IMR-90 (cell line): ENCODE data around the gene BTAF1. TPM values are rescaled to one million over a fixed set of nuclear protein-coding genes. Genes with fewer than 3 reads are reported as not detected.

ENCODE experiments used
- ATAC-seq: fragments of 200-7000 bp; cut with Tn5 transposase; 2 replicates; pipeline ENCODE4 v1.9.1; 2020; ENCODE audit warnings: low read depth, mild to moderate bottlenecking, moderate library complexity
- BruUV-seq: library from RNA; stranded (reverse); fragments of 400-500 nt; replicated peaks from 2 replicates; lab custom pipeline; 2021; lab: Mats Ljungman, UMichigan
- CTCF ChIA-PET: fragments of 300-600 bp; formaldehyde crosslinking; extraction: SDS; loops from one replicate; lab custom pipeline; 2021; ENCODE audit warnings: antibody characterized with exemption; lab: Yijun Ruan, JAX
- POLR2A ChIA-PET: fragments of 300-600 bp; sonication (Branson Sonifier 250); formaldehyde crosslinking; loops from one replicate; lab custom pipeline; 2022; ENCODE audit warnings: antibody characterized with exemption; ENCODE audit not compliant: unreplicated experiment; lab: Charles Lee
- DNase-seq: peaks from one replicate; pipeline ENCODE4 v3.0.0; 2013
- H2AFZ ChIP-seq: replicated peaks from 2 replicates; pipeline ENCODE3; 2013; ENCODE audit warnings: low read length, mild to moderate bottlenecking; ENCODE audit not compliant: poor library complexity
- H2AK5ac ChIP-seq: 2 replicates; pipeline ENCODE4 v1.6.1; 2013; ENCODE audit warnings: low read depth, low read length, inconsistent platforms
- H2AK9ac ChIP-seq: replicated peaks from 2 replicates; pipeline ENCODE3; 2013; ENCODE audit warnings: mild to moderate bottlenecking, low read depth, low read length, moderate library complexity; ENCODE audit not compliant: poor library complexity
- H2BK120ac ChIP-seq: 2 replicates; pipeline ENCODE4 v1.6.1; 2013; ENCODE audit warnings: low read depth, low read length, inconsistent platforms
- H2BK15ac ChIP-seq: 3 replicates; pipeline ENCODE4 v1.6.1; 2013; ENCODE audit warnings: low read depth, low read length, inconsistent platforms
- H2BK20ac ChIP-seq: 2 replicates; pipeline ENCODE4 v1.6.1; 2013; ENCODE audit warnings: low read depth, mild to moderate bottlenecking, inconsistent platforms, low read length, moderate library complexity
- H2BK5ac ChIP-seq: 2 replicates; pipeline ENCODE4 v1.6.1; 2013; ENCODE audit warnings: mild to moderate bottlenecking, low read depth, low read length, inconsistent platforms; ENCODE audit not compliant: poor library complexity, severe bottlenecking
- H3K14ac ChIP-seq: replicated peaks from 2 replicates; pipeline ENCODE4 v1.6.1; 2013; ENCODE audit warnings: low read depth, low read length, inconsistent platforms
- H3K18ac ChIP-seq: 2 replicates; pipeline ENCODE4 v1.6.1; 2013; ENCODE audit warnings: low read depth, low read length, control low read depth
- H3K23ac ChIP-seq: 2 replicates; pipeline ENCODE4 v1.6.1; 2013; ENCODE audit warnings: low read depth, low read length, inconsistent platforms
- H3K27ac ChIP-seq: 2 replicates; pipeline ENCODE4 v1.5.1; 2013; ENCODE audit warnings: mild to moderate bottlenecking, control low read depth, low read length; ENCODE audit not compliant: insufficient read depth
- H3K27me3 ChIP-seq: 2 replicates; pipeline ENCODE4 v1.6.1; 2013; ENCODE audit warnings: low read length; ENCODE audit not compliant: control insufficient read depth, insufficient read depth
- H3K36me3 ChIP-seq: 2 replicates; pipeline ENCODE4 v1.6.1; 2013; ENCODE audit warnings: low read length, mixed read lengths; ENCODE audit not compliant: control insufficient read depth, insufficient read depth
- H3K4ac ChIP-seq: 2 replicates; pipeline ENCODE4 v1.6.1; 2013; ENCODE audit warnings: low read depth, low read length, inconsistent platforms
- H3K4me1 ChIP-seq: 2 replicates; pipeline ENCODE4 v1.6.1; 2013; ENCODE audit warnings: low read length, mixed read lengths; ENCODE audit not compliant: control insufficient read depth, insufficient read depth
- H3K4me2 ChIP-seq: 2 replicates; pipeline ENCODE4 v1.6.1; 2013; ENCODE audit warnings: low read depth, mild to moderate bottlenecking, control low read depth, low read length, moderate library complexity
- H3K4me3 ChIP-seq: 2 replicates; pipeline ENCODE4 v1.5.1; 2013; ENCODE audit warnings: low read depth, mild to moderate bottlenecking, control low read depth, low read length, moderate library complexity; ENCODE audit not compliant: insufficient read depth
- H3K56ac ChIP-seq: 2 replicates; pipeline ENCODE4 v1.6.1; 2013; ENCODE audit warnings: low read length, inconsistent platforms; ENCODE audit not compliant: insufficient read depth; ENCODE audit errors: extremely low read depth
- H3K79me1 ChIP-seq, 2 experiments: 2 replicates each; pipeline ENCODE4 v1.6.1; 2013; ENCODE audit warnings: low read length in 2 of 2, inconsistent platforms in 1 of 2, low read depth in 1 of 2
- H3K9ac ChIP-seq: 2 replicates; pipeline ENCODE4 v1.6.1; 2013; ENCODE audit warnings: low read depth, low read length, control low read depth
- H3K9me1 ChIP-seq: 2 replicates; pipeline ENCODE4 v1.6.1; 2013; ENCODE audit warnings: low read length, inconsistent platforms; ENCODE audit not compliant: insufficient read depth
- H3K9me3 ChIP-seq: 2 replicates; pipeline ENCODE4 v1.6.1; 2013; ENCODE audit warnings: low read length; ENCODE audit not compliant: control insufficient read depth, insufficient read depth
- H4K20me1 ChIP-seq: 2 replicates; pipeline ENCODE4 v1.6.1; 2013; ENCODE audit warnings: low read length, inconsistent platforms; ENCODE audit not compliant: insufficient read depth
- H4K5ac ChIP-seq: 2 replicates; pipeline ENCODE4 v1.6.1; 2013; ENCODE audit warnings: mild to moderate bottlenecking, low read depth, low read length, control low read depth
- H4K8ac ChIP-seq, 2 experiments: 2 replicates each; pipeline ENCODE4 v1.6.1; 2013; ENCODE audit warnings: low read depth in 2 of 2, low read length in 2 of 2, control low read depth in 1 of 2, inconsistent platforms in 1 of 2
- H4K91ac ChIP-seq: 2 replicates; pipeline ENCODE4 v1.6.1; 2013; ENCODE audit warnings: low read depth, low read length, inconsistent platforms; ENCODE audit not compliant: insufficient read depth
- BHLHE40 ChIP-seq: fragments of 150-350 bp; IDR thresholded peaks from 2 replicates; pipeline ENCODE4 v1.6.1; 2016; ENCODE audit warnings: mild to moderate bottlenecking, low read depth, low read length
- CEBPB ChIP-seq: IDR thresholded peaks from 2 replicates; pipeline ENCODE4 v1.6.1; 2012; ENCODE audit warnings: low read depth, low read length, improper control_type of control experiment
- CHD1 ChIP-seq: IDR thresholded peaks from 2 replicates; pipeline ENCODE4 v1.6.1; 2012; ENCODE audit warnings: low read depth, low read length, improper control_type of control experiment
- CTCF ChIP-seq: conservative IDR thresholded peaks from 2 replicates; pipeline ENCODE4 v1.5.1; 2012; ENCODE audit warnings: mild to moderate bottlenecking, low read depth, low read length, improper control_type of control experiment
- MAFK ChIP-seq: IDR thresholded peaks from 2 replicates; pipeline ENCODE4 v1.6.1; 2012; ENCODE audit warnings: low read depth, low read length, improper control_type of control experiment
- MAZ ChIP-seq: IDR thresholded peaks from 2 replicates; pipeline ENCODE4 v1.6.1; 2012; ENCODE audit warnings: low read depth, mild to moderate bottlenecking, low read length, improper control_type of control experiment, moderate library complexity, borderline replicate concordance
- MXI1 ChIP-seq: IDR thresholded peaks from 2 replicates; pipeline ENCODE4 v1.6.1; 2012; ENCODE audit warnings: low read depth, mild to moderate bottlenecking, low read length, moderate library complexity, borderline replicate concordance
- POLR2A ChIP-seq: IDR thresholded peaks from 2 replicates; pipeline ENCODE4 v1.6.1; 2012; ENCODE audit warnings: mild to moderate bottlenecking, low read depth, low read length
- RAD21 ChIP-seq: IDR thresholded peaks from 2 replicates; pipeline ENCODE4 v1.6.1; 2012; ENCODE audit warnings: low read length, improper control_type of control experiment
- RCOR1 ChIP-seq: IDR thresholded peaks from 2 replicates; pipeline ENCODE4 v1.6.1; 2012; ENCODE audit warnings: mild to moderate bottlenecking, low read length, improper control_type of control experiment; ENCODE audit not compliant: insufficient replicate concordance
- SMC3 ChIP-seq: fragments of 150-350 bp; IDR thresholded peaks from 2 replicates; pipeline ENCODE4 v1.6.1; 2016; ENCODE audit warnings: low read depth, mild to moderate bottlenecking, antibody characterized with exemption, low read length, moderate library complexity
- USF2 ChIP-seq: fragments of 150-350 bp; IDR thresholded peaks from 2 replicates; pipeline ENCODE4 v1.6.1; 2017; ENCODE audit warnings: mild to moderate bottlenecking, antibody characterized with exemption, low read length, low read depth
- WGBS, 2 experiments: methylation state at CpG; one replicate each; pipeline versions ENCODE4 v1.1.5 to v1.1.7; 2013; ENCODE audit warnings: missing lambda C conversion rate in 2 of 2; ENCODE audit not compliant: insufficient read length in 1 of 2; ENCODE audit errors: extremely low coverage in 2 of 2; 5-methylcytosine and 5-hydroxymethylcytosine counted together
- dilution Hi-C: fragments of 300-500 bp; cut with HindIII; formaldehyde crosslinking; loops from one replicate; pipeline ENCODE4 v1.14.3; 2018; ENCODE audit warnings: low sequenced_read_pairs; ENCODE audit not compliant: unreplicated experiment
- in situ Hi-C: fragments of 300-500 bp; cut with MboI; formaldehyde crosslinking; loops from 3 replicates; pipeline ENCODE4 v1.14.3; 2019; ENCODE audit warnings: low sequenced_read_pairs, inconsistent platforms, mixed read lengths
- intact Hi-C: fragments of 100-400 bp; cut with micrococcal nuclease; formaldehyde crosslinking; loops from 2 replicates; pipeline ENCODE4 v1.10.0; 2022
- polyA plus RNA-seq, 3 experiments: library from polyadenylated mRNA; depleted of rRNA; stranded (reverse); fragments of >200 nt; gene quantifications; 2 replicates each; pipeline ENCODE4 v1.2.3, GENCODE V29; 2012; ENCODE audit warnings: low replicate concordance in 1 of 3
- total RNA-seq: library from RNA; depleted of rRNA; stranded (reverse); fragments of >200 nt; gene quantifications from 2 replicates; pipeline ENCODE4 v1.2.3, GENCODE V29; 2012

BTAF1 gene
- total and polyA plus RNA-seq, 2 of the 4 experiments (the other 2 are of a cell fraction): 15.0 to 42.3 TPM

GRCh38 chr10:91886954-91887271, 36.7 kb upstream of the BTAF1 start:
- H3K4me3 ChIP-seq: peak overlapping the region; percentile 56
- peak overlapping the region; percentile 1; the same call in 1 of the 2 replicates for H3K4ac ChIP-seq
- no peak overlapping the region for H3K23ac ChIP-seq
- no TSS peak for BruUV-seq
- H2BK15ac ChIP-seq: no peak overlapping the region; the same call in 2 of the 3 replicates
- POLR2A ChIA-PET: no interaction called here
- no peak overlapping the region for H2AK5ac ChIP-seq
- no peaks in the 10 kb centered on the region for H3K79me1 ChIP-seq
- TF ChIP-seq MAFK (no peak), POLR2A (no peak), CHD1 (no peak), BHLHE40 (no peak), USF2 (no peak), RCOR1 (no peak), MAZ (no peak), CTCF (no peak), CEBPB (no peak), RAD21 (no peak), MXI1 (no peak), SMC3 (no peak)
- H3K4me1 ChIP-seq: peaks cover 2% of the 10 kb centered on the region; the same call in 1 of the 2 replicates
- no peak overlapping the region for H2BK20ac ChIP-seq
- no peak overlapping the region for H3K18ac ChIP-seq
- H3K36me3 ChIP-seq: no peaks in the 10 kb centered on the region
- H4K20me1 ChIP-seq: no peaks in the 10 kb centered on the region
- H2BK5ac ChIP-seq: no peak overlapping the region
- peak overlapping the region; percentile 18; the same call in 1 of the 2 replicates for H3K9ac ChIP-seq
- no peak for ATAC-seq
- no peak overlapping the region for H3K14ac ChIP-seq
- intact Hi-C loops (no loop called here), in situ Hi-C loops (no loop called here), dilution Hi-C loops (no loop called here)
- no peak overlapping the region for H3K27ac ChIP-seq
- peak overlapping the region; percentile 93 for H3K4me2 ChIP-seq
- no peak overlapping the region for H4K91ac ChIP-seq
- H2AK9ac ChIP-seq: no peak overlapping the region
- 42% methylated on average over 2 of the region's 6 CpGs; no CpG with 5 or more reads in 1 of the 2 experiments for WGBS, 2 experiments
- H2AFZ ChIP-seq: peak overlapping the region; percentile 90
- no peak overlapping the region for H2BK120ac ChIP-seq
- H3K56ac ChIP-seq: no peak overlapping the region
- peak overlapping the region in 1 of 2 experiments; percentile 8; a peak in 1 of 4 replicates for H4K8ac ChIP-seq
- CTCF ChIA-PET: interaction anchor here (0.9 kb wide), 1 partner anchor 41 kb away, joined by 3 read pairs; no protein-coding TSS in a partner anchor
- H4K5ac ChIP-seq: no peak overlapping the region
- H3K9me1 ChIP-seq: peaks cover 7% of the 10 kb centered on the region
- no peaks in the 10 kb centered on the region for H3K9me3 ChIP-seq
- no peaks in the 10 kb centered on the region; the same call in 1 of the 2 replicates for H3K27me3 ChIP-seq
- no peak for DNase-seq
